ENCODE results near the gene SLC25A15.

The SLC25A15 gene

GRCh38 chr13:40777166-40777808, 12.1 kb upstream of the SLC25A15 start:
- H3K27ac ChIP-seq (ENCODE audit: low read depth, low read length, poor library complexity, severe bottlenecking) = peak overlapping the region; percentile 88
- H3K4me1 ChIP-seq (ENCODE audit: insufficient read depth, low read length, severe bottlenecking) = peaks cover 47% of the 10 kb centered on the region
- H3K9ac ChIP-seq (ENCODE audit: low read length) = peak overlapping the region; percentile 41

GRCh38 chr13:40777809-40778175, 11.6 kb upstream of the SLC25A15 start:
- Histone ChIP-seq H3K4me2 (ENCODE audit: low read length) (peak overlapping the region; percentile 73), H3K4me1 (ENCODE audit: insufficient read depth, low read length, severe bottlenecking) (peaks cover 44% of the 10 kb centered on the region), H3F3A (ENCODE audit: insufficient read depth, low read length) (no peaks in the 10 kb centered on the region), H3K9ac (ENCODE audit: low read length) (no peak overlapping the region; the same call in 1 of the 2 replicates), H3K27me3 (ENCODE audit: insufficient read depth, low read length) (no peaks in the 10 kb centered on the region), H3K36me3 (ENCODE audit: insufficient read depth, low read length) (no peaks in the 10 kb centered on the region), H3K79me2 (ENCODE audit: insufficient read depth, low read length) (no peaks in the 10 kb centered on the region), H3K27ac (ENCODE audit: low read depth, low read length, poor library complexity, severe bottlenecking) (peak overlapping the region; percentile 88), H3K9me2 (ENCODE audit: low read depth, low read length) (no peaks in the 10 kb centered on the region), H3K9me3 (ENCODE audit: low read length) (no peaks in the 10 kb centered on the region), H4K20me1 (ENCODE audit: insufficient read depth, low read length) (no peaks in the 10 kb centered on the region), H2AFZ (ENCODE audit: low read length) (peak overlapping the region; percentile 81; the same call in 1 of the 2 replicates), H3K4me3 (ENCODE audit: low read depth, low read length, poor library complexity, severe bottlenecking) (no peak overlapping the region)
- no peak for TF ChIP-seq EZH2 (IDR thresholded peaks at IDR 0.05; ENCODE audit: borderline replicate concordance, low read length)
- TF ChIP-seq, protein P1, sequence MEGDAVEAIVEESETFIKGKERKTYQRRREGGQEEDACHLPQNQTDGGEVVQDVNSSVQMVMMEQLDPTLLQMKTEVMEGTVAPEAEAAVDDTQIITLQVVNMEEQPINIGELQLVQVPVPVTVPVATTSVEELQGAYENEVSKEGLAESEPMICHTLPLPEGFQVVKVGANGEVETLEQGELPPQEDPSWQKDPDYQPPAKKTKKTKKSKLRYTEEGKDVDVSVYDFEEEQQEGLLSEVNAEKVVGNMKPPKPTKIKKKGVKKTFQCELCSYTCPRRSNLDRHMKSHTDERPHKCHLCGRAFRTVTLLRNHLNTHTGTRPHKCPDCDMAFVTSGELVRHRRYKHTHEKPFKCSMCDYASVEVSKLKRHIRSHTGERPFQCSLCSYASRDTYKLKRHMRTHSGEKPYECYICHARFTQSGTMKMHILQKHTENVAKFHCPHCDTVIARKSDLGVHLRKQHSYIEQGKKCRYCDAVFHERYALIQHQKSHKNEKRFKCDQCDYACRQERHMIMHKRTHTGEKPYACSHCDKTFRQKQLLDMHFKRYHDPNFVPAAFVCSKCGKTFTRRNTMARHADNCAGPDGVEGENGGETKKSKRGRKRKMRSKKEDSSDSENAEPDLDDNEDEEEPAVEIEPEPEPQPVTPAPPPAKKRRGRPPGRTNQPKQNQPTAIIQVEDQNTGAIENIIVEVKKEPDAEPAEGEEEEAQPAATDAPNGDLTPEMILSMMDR (IDR thresholded peaks at IDR 0.05; ENCODE audit: low read length) = no peak

More at GRCh38 chr13:40777166-40777808, 12.1 kb upstream of the SLC25A15 start:
- Histone ChIP-seq H3K9me3 (ENCODE audit: low read length) (no peaks in the 10 kb centered on the region), H3F3A (ENCODE audit: insufficient read depth, low read length) (no peaks in the 10 kb centered on the region), H3K27me3 (ENCODE audit: insufficient read depth, low read length) (no peaks in the 10 kb centered on the region), H3K9me2 (ENCODE audit: low read depth, low read length) (no peaks in the 10 kb centered on the region), H4K20me1 (ENCODE audit: insufficient read depth, low read length) (no peaks in the 10 kb centered on the region), H3K4me3 (ENCODE audit: low read depth, low read length, poor library complexity, severe bottlenecking) (peak overlapping the region; percentile 49), H3K4me2 (ENCODE audit: low read length) (peak overlapping the region; percentile 73), H3K79me2 (ENCODE audit: insufficient read depth, low read length) (no peaks in the 10 kb centered on the region), H2AFZ (ENCODE audit: low read length) (peak overlapping the region; percentile 81), H3K36me3 (ENCODE audit: insufficient read depth, low read length) (no peaks in the 10 kb centered on the region)
- TF ChIP-seq EZH2 (IDR thresholded peaks at IDR 0.05; ENCODE audit: borderline replicate concordance, low read length) = no peak
- TF ChIP-seq, protein P1 (IDR thresholded peaks at IDR 0.05; ENCODE audit: low read length) = peak; percentile 90

GRCh38 chr13:40779049-40779448, 10.4 kb upstream of the SLC25A15 start:
- peaks cover 48% of the 10 kb centered on the region for H3K4me1 ChIP-seq (ENCODE audit: insufficient read depth, low read length, severe bottlenecking)
- TF ChIP-seq, protein P1 (IDR thresholded peaks at IDR 0.05; ENCODE audit: low read length) = peak; percentile 12; the same call in 1 of the 2 replicates
- no peak for TF ChIP-seq EZH2 (IDR thresholded peaks at IDR 0.05; ENCODE audit: borderline replicate concordance, low read length)
- no peak overlapping the region for H3K9ac ChIP-seq (ENCODE audit: low read length)
- H2AFZ ChIP-seq (ENCODE audit: low read length) = no peak overlapping the region
- no peaks in the 10 kb centered on the region for H3K9me2 ChIP-seq (ENCODE audit: low read depth, low read length)
- H3F3A ChIP-seq (ENCODE audit: insufficient read depth, low read length) = no peaks in the 10 kb centered on the region
- H3K36me3 ChIP-seq (ENCODE audit: insufficient read depth, low read length) = no peaks in the 10 kb centered on the region
- H3K27me3 ChIP-seq (ENCODE audit: insufficient read depth, low read length) = no peaks in the 10 kb centered on the region
- no peak overlapping the region for H3K27ac ChIP-seq (ENCODE audit: low read depth, low read length, poor library complexity, severe bottlenecking)
- H3K79me2 ChIP-seq (ENCODE audit: insufficient read depth, low read length) = no peaks in the 10 kb centered on the region
- H3K4me3 ChIP-seq (ENCODE audit: low read depth, low read length, poor library complexity, severe bottlenecking) = no peak overlapping the region
- H4K20me1 ChIP-seq (ENCODE audit: insufficient read depth, low read length) = no peaks in the 10 kb centered on the region
- H3K9me3 ChIP-seq (ENCODE audit: low read length) = no peaks in the 10 kb centered on the region
- no peak overlapping the region for H3K4me2 ChIP-seq (ENCODE audit: low read length)
